SW 1271 (cell line): ENCODE results near the gene PITPNM1.
"Not testable (repeated sequence)": the region's sequence is repeated elsewhere in the genome, so short reads cannot be mapped to it uniquely, and the experiment has no call there.

Experiments used
- DNase-seq, 2 experiments: peaks; one replicate each; lab custom pipeline; 2025; lab: John Stamatoyannopoulos, UW

Gene PITPNM1

GRCh38 chr11:67489885-67490726 is 15.1 kb downstream of the PITPNM1 start:
- DNase-seq = no peak

GRCh38 chr11:67489203-67489884 is 15.8 kb downstream of the PITPNM1 start:
- DNase-seq = no peak

GRCh38 chr11:67486481-67487195 is 18.5 kb downstream of the PITPNM1 start:
- DNase-seq = no peak

GRCh38 chr11:67485873-67486361 is 19.2 kb downstream of the PITPNM1 start:
- not testable (repeated sequence) for DNase-seq

- no peak for DNase-seq
Observed at GRCh38 chr11:67484847-67485311, 20.3 kb downstream of the PITPNM1 start.

GRCh38 chr11:67483831-67484665 is 21.1 kb downstream of the PITPNM1 start:
- no peak for DNase-seq

GRCh38 chr11:67482827-67483798 is 22.1 kb downstream of the PITPNM1 start, which contains the start of gene AIP:
AIP (plus strand) TSS chr11:67483026; CDS start chr11:67483159, 133 bp downstream.
- DNase-seq = peak; percentile 97 to 98

- peak in 1 of 2 experiments; percentile 78 for DNase-seq
Observed at GRCh38 chr11:67482275-67482826, 22.8 kb downstream of the PITPNM1 start.

- not testable (repeated sequence) for DNase-seq
Observed at GRCh38 chr11:67477344-67478050, 27.7 kb downstream of the PITPNM1 start.

- not testable (repeated sequence) for DNase-seq
Observed at GRCh38 chr11:67476692-67477091, 28.5 kb downstream of the PITPNM1 start.

- no peak for DNase-seq
Observed at GRCh38 chr11:67472882-67473281, 32.3 kb downstream of the PITPNM1 start.

GRCh38 chr11:67470337-67471002 is 34.7 kb downstream of the PITPNM1 start:
- DNase-seq = no peak

GRCh38 chr11:67469508-67469811 is 35.7 kb downstream of the PITPNM1 start:
- DNase-seq = no peak

GRCh38 chr11:67468759-67469507 is 36.2 kb downstream of the PITPNM1 start, which contains the start of gene TMEM134:
TMEM134 (minus strand) TSS chr11:67469251; CDS start chr11:67469192, 59 bp downstream.
- DNase-seq = peak; percentile 86 to 89

- no peak for DNase-seq
Observed at GRCh38 chr11:67468456-67468758, 36.8 kb downstream of the PITPNM1 start.

GRCh38 chr11:67468056-67468455 is 37.1 kb downstream of the PITPNM1 start:
- DNase-seq = no peak

- DNase-seq = no peak
Observed at GRCh38 chr11:67466962-67467771, 38.0 kb downstream of the PITPNM1 start.
